AG04449 (cell line): ENCODE measurements around the gene DCTN3.
"Not testable (repeated sequence)": the region's sequence is repeated elsewhere in the genome, so short reads cannot be mapped to it uniquely, and the experiment has no call there.

Source experiments
- CTCF ChIA-PET: fragments of 350-600 bp; formaldehyde crosslinking; extraction: SDS; loops from one replicate; lab custom pipeline; 2021; ENCODE audit warnings: antibody characterized with exemption; lab: Yijun Ruan, JAX
- POLR2A ChIA-PET: fragments of 400-600, 350-600 bp; formaldehyde crosslinking; extraction: SDS; loops from one replicate; lab custom pipeline; 2020; ENCODE audit warnings: antibody characterized with exemption, inconsistent platforms; lab: Yijun Ruan, JAX
- DNase-seq: peaks from one replicate; pipeline ENCODE4 v3.0.0-alpha.2; 2010; ENCODE audit warnings: low read depth, low spot score
- H3K4me3 ChIP-seq: 2 replicates; pipeline ENCODE4 v1.5.1; 2011; ENCODE audit warnings: low read depth, mild to moderate bottlenecking, control low read depth, low read length
- TF ChIP-seq, protein P1 (sequence below): IDR thresholded peaks from one replicate; pipeline ENCODE4 v1.5.1; 2011; ENCODE audit warnings: mild to moderate bottlenecking, moderate library complexity, low read length, control low read depth, inconsistent platforms; ENCODE audit not compliant: insufficient read depth; ENCODE audit errors: missing control alignments

The DCTN3 gene

DNA sequence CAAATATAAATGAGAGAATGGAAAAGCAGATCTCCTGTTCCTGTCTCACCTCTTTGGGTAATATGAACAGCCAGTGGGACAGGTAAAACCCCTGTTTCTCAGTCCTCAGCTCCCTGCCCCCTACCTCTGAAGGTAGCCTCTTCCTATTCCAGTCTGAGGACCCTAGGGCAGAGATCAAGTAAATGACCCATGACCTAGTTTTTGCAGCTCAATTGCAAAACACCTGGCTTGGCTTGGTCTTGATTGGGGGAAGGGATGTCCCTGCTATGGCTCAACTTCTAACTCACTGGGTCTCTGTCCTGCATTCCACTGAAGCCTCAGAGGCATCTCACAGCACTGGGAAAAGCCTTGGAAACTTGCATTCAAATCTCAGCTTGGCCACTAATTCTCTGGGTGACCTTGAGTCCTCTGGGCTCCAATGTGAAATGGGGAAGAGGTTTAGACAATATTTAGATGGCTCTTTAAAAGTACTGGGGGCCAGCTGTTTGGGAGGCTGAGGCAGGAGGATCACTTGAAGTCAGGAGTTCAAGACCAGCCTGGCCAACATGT lies 24.5 kb upstream of the DCTN3 start:
- POLR2A ChIA-PET: no interaction called here
- TF ChIP-seq, protein P1, sequence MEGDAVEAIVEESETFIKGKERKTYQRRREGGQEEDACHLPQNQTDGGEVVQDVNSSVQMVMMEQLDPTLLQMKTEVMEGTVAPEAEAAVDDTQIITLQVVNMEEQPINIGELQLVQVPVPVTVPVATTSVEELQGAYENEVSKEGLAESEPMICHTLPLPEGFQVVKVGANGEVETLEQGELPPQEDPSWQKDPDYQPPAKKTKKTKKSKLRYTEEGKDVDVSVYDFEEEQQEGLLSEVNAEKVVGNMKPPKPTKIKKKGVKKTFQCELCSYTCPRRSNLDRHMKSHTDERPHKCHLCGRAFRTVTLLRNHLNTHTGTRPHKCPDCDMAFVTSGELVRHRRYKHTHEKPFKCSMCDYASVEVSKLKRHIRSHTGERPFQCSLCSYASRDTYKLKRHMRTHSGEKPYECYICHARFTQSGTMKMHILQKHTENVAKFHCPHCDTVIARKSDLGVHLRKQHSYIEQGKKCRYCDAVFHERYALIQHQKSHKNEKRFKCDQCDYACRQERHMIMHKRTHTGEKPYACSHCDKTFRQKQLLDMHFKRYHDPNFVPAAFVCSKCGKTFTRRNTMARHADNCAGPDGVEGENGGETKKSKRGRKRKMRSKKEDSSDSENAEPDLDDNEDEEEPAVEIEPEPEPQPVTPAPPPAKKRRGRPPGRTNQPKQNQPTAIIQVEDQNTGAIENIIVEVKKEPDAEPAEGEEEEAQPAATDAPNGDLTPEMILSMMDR: no peak
- DNase-seq: no peak
- CTCF ChIA-PET: interaction anchor here (1.1 to 13.8 kb wide), 5 partner anchors 10 to 241 kb away, joined by 3 to 180 read pairs (median 5); partner anchors contain the start of genes CCL27 and SIGMAR1
- H3K4me3 ChIP-seq: no peak overlapping the region

- CTCF ChIA-PET: interaction anchor here (0.9 to 8.2 kb wide), 3 partner anchors 8 to 21 kb away, joined by 3 to 180 read pairs (median 3); partner anchors contain the start of gene SIGMAR1
- POLR2A ChIA-PET: interaction anchor here (1.6 kb wide), 1 partner anchor 14 kb away, joined by 3 read pairs; no protein-coding TSS in a partner anchor
- no peak for DNase-seq
- TF ChIP-seq, protein P1: no peak
- H3K4me3 ChIP-seq: no peak overlapping the region
These were observed 22.4 kb upstream of the DCTN3 start for GRCh38 chr9:34642679-34643078.

DNA sequence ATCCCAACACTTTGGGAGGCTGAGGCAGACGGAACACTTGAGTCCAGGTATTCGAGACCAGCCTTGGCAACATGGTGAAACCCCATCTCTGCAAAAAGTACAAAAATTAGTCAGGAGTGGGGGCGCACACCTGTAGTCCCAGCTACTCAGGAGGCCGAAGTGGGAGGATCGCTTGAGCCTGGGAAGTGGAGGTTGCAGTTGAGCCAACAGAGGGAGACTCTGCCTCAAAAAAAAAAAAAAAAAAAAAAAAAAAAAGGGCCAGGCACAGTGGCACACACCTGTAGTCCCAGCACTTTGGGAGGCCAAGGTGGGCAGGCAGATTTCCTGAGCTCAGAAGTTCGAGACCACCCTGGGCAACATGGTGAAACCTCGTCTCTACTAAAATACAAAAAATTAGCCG lies 19.0 kb upstream of the DCTN3 start:
- ChIA-PET CTCF (interaction anchor here (1.3 to 10.9 kb wide), 4 partner anchors 7 to 82 kb away, joined by 3 to 180 read pairs (median 74); partner anchors contain the start of genes DCTN3 and GALT), POLR2A (interaction anchor here (0.7 kb wide), 1 partner anchor 12 kb away, joined by 4 read pairs; no protein-coding TSS in a partner anchor)
- DNase-seq, H3K4me3 ChIP-seq: not testable (repeated sequence)

- ChIA-PET POLR2A (interaction anchor here (1.1 to 2.0 kb wide), 4 partner anchors 8 to 187 kb away, joined by 3 to 31 read pairs (median 6); partner anchors contain the start of genes GALT and IL11RA), CTCF (interaction anchor here (0.9 to 10.9 kb wide), 12 partner anchors 8 to 62 kb away, joined by 3 to 274 read pairs (median 10); partner anchors contain the start of genes ARID3C, DCTN3, GALT and IL11RA)
These were observed 17.8 kb upstream of the DCTN3 start for GRCh38 chr9:34638138-34638445.

GRCh38 chr9:34637356-34638137 lies 17.3 kb upstream of the DCTN3 start, which contains the start of gene SIGMAR1:
Gene SIGMAR1 (minus strand): TSS chr9:34637787. CDS start chr9:34637697, 90 bp downstream.
- POLR2A ChIA-PET: interaction anchor here (0.9 to 2.0 kb wide), 5 partner anchors 9 to 186 kb away, joined by 3 to 31 read pairs (median 5); partner anchors contain the start of genes DNAI1, FAM219A, GALT and IL11RA
- TF ChIP-seq, protein P1: no peak
- peak within 1 kb of the TSS; percentile 80 for H3K4me3 ChIP-seq
- no peak for DNase-seq
- CTCF ChIA-PET: interaction anchor here (0.9 to 10.9 kb wide), 14 partner anchors 8 to 823 kb away, joined by 3 to 274 read pairs (median 6); partner anchors contain the start of genes ARID3C, DCTN3, GALT and IL11RA

More at GRCh38 chr9:34638138-34638445, 17.8 kb upstream of the DCTN3 start:
- TF ChIP-seq, protein P1: no peak
- DNase-seq: no peak
- peak overlapping the region; percentile 80 for H3K4me3 ChIP-seq

- TF ChIP-seq, protein P1: no peak
- peak overlapping the region; percentile 80 for H3K4me3 ChIP-seq
- DNase-seq: no peak
- POLR2A ChIA-PET: interaction anchor here (0.9 to 2.0 kb wide), 4 partner anchors 10 to 178 kb away, joined by 3 to 31 read pairs (median 6); partner anchors contain the start of genes DNAI1, FAM219A, GALT and IL11RA
- CTCF ChIA-PET: interaction anchor here (0.9 to 10.9 kb wide), 12 partner anchors 8 to 823 kb away, joined by 3 to 274 read pairs (median 6); partner anchors contain the start of genes ARID3C, DCTN3, GALT and IL11RA
These were observed 16.6 kb upstream of the DCTN3 start for GRCh38 chr9:34636791-34637355.
